Natural killer cell (primary cell): ENCODE measurements around the gene CENPO. TPM values are rescaled to one million over a fixed set of nuclear protein-coding genes. Genes with fewer than 3 reads are reported as not detected.

Experiments
- ATAC-seq, 3 donors: fragments of 150-1000 bp in 2 of 3; fragments of 200-7000 bp in 1 of 3; cut with Tn5 transposase; 1 replicate in 1 of 3; 2 replicates in 2 of 3; pipeline ENCODE4 v1.10.0; 2021; ENCODE audit warnings: mild to moderate bottlenecking in 2 of 3, moderate library complexity in 2 of 3
- DNase-seq, 2 donors: peaks; one replicate each; pipeline versions ENCODE4 v3.0.0 to v3.0.0-alpha.2; 2013 to 2021; ENCODE audit warnings: mixed read lengths in 1 of 2
- H3K27ac ChIP-seq: one replicate; pipeline ENCODE4 v1.5.1; 2013; ENCODE audit warnings: mild to moderate bottlenecking, low read length
- H3K27me3 ChIP-seq: one replicate; pipeline ENCODE4 v1.6.1; 2013; ENCODE audit warnings: low read length; ENCODE audit not compliant: control insufficient read depth, insufficient read depth
- H3K36me3 ChIP-seq: one replicate; pipeline ENCODE4 v1.6.1; 2013; ENCODE audit warnings: low read length; ENCODE audit not compliant: control insufficient read depth, insufficient read depth
- H3K4me1 ChIP-seq: one replicate; pipeline ENCODE4 v1.6.1; 2013; ENCODE audit warnings: low read length; ENCODE audit not compliant: control insufficient read depth, insufficient read depth
- H3K4me3 ChIP-seq: one replicate; pipeline ENCODE4 v1.5.1; 2013; ENCODE audit warnings: low read length
- H3K9me3 ChIP-seq: one replicate; pipeline ENCODE4 v1.6.1; 2013; ENCODE audit warnings: low read length; ENCODE audit not compliant: control insufficient read depth, insufficient read depth
- H3K27ac Mint-ChIP-seq, 2 donors: one replicate each; pipeline ENCODE4 v1.8.0; 2022; ENCODE audit warnings: mild to moderate bottlenecking in 2 of 2, mixed read lengths in 2 of 2, moderate library complexity in 1 of 2
- H3K27me3 Mint-ChIP-seq, 2 donors: one replicate each; pipeline ENCODE4 v1.8.0; 2022; ENCODE audit warnings: low read depth in 2 of 2, mixed read lengths in 2 of 2
- H3K36me3 Mint-ChIP-seq: one replicate; pipeline ENCODE4 v1.8.0; 2022; ENCODE audit warnings: mixed read lengths
- H3K4me1 Mint-ChIP-seq, 2 donors: one replicate each; pipeline ENCODE4 v1.8.0; 2022; ENCODE audit warnings: mixed read lengths in 2 of 2
- H3K4me3 Mint-ChIP-seq: one replicate; pipeline ENCODE4 v1.8.0; 2022; ENCODE audit warnings: mild to moderate bottlenecking, moderate library complexity, mixed read lengths
- H3K9me3 Mint-ChIP-seq, 2 donors: one replicate each; pipeline ENCODE4 v1.8.0; 2022; ENCODE audit warnings: mixed read lengths in 2 of 2
- WGBS: methylation state at CpG from one replicate; pipeline ENCODE4 v1.1.7; 2013; ENCODE audit warnings: missing lambda C conversion rate; ENCODE audit not compliant: insufficient coverage; 5-methylcytosine and 5-hydroxymethylcytosine counted together
- intact Hi-C: fragments of 100-400 bp; cut with micrococcal nuclease; formaldehyde crosslinking; loops from one replicate; pipeline ENCODE4 v1.14.2; 2022
- total RNA-seq, 4 donors: library from RNA; stranded (reverse); fragments of 120-200 nt in 1 of 4; gene quantifications; one replicate each; pipeline versions ENCODE4 v1.2.3 to v1.2.4, GENCODE V29; 2013 to 2022
- TF ChIP-seq, protein P1 (sequence below): fragments of 200-600 bp; IDR thresholded peaks from one replicate; pipeline ENCODE4 v1.8.0; 2022; ENCODE audit warnings: antibody characterized with exemption

CENPO gene
- total RNA-seq, 3 donors from 2014 or later (not counting 1 experiment from before 2014, with no cell fraction given) = 8.1 to 15.1 (median 11.2) TPM

DNA sequence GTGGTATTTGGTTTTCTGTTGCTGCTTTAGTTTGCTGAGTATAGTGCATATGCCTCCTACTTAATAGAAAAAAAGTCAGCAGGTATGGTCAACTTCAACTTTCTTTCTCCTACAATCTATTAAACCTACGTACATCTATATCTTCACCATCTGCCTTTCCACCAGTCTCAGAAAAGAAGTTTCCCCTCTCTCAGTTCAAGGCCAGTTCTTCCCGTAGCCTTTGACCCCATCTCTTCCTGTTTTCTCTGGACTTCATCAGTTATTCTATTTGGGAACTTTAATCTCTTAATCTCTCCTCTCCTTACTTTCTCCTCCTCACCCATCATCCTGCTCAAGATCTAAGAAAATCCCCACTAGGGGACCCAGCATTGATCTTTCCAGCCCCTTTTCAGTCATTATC, 5.7 kb upstream of the CENPO start:
- Mint-ChIP-seq H3K4me1 (peaks cover 8 to 12% of the 10 kb centered on the region in 2 donors), H3K27ac (no peak overlapping the region), H3K4me3 (no peak overlapping the region), H3K27me3 (no peaks in the 10 kb centered on the region), H3K36me3 (peaks cover 8% of the 10 kb centered on the region), H3K9me3 (no peaks in the 10 kb centered on the region)
- no peak for ATAC-seq
- 86% methylated on average over 2 of the region's 2 CpGs for WGBS
- H3K27me3 ChIP-seq = no peaks in the 10 kb centered on the region
- H3K4me3 ChIP-seq = no peak overlapping the region
- DNase-seq = no peak
- H3K4me1 ChIP-seq = no peaks in the 10 kb centered on the region
- no peak overlapping the region for H3K27ac ChIP-seq
- TF ChIP-seq, protein P1, sequence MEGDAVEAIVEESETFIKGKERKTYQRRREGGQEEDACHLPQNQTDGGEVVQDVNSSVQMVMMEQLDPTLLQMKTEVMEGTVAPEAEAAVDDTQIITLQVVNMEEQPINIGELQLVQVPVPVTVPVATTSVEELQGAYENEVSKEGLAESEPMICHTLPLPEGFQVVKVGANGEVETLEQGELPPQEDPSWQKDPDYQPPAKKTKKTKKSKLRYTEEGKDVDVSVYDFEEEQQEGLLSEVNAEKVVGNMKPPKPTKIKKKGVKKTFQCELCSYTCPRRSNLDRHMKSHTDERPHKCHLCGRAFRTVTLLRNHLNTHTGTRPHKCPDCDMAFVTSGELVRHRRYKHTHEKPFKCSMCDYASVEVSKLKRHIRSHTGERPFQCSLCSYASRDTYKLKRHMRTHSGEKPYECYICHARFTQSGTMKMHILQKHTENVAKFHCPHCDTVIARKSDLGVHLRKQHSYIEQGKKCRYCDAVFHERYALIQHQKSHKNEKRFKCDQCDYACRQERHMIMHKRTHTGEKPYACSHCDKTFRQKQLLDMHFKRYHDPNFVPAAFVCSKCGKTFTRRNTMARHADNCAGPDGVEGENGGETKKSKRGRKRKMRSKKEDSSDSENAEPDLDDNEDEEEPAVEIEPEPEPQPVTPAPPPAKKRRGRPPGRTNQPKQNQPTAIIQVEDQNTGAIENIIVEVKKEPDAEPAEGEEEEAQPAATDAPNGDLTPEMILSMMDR = no peak
- H3K36me3 ChIP-seq = no peaks in the 10 kb centered on the region
- no peaks in the 10 kb centered on the region for H3K9me3 ChIP-seq
- intact Hi-C loops = no loop called here

DNA sequence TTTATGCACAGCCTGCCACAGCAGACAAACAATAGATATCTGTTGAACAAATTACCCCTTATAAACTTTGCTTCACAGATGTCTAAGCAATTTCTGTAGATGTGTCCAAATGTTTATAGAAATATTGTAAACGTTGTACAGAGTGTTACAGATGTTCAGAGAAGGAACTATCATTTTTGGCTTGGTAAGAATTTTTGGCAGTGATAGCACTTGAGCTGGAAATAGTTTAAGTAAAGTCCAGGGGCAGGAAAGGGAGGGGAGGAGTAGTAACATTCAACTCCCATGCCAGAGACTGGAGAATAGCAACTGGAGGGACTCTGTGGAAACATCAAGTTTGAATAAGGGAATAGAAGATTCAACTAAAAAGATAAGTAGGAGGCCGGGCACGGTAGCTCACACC, 4.4 kb upstream of the CENPO start:
- Mint-ChIP-seq H3K27ac (no peak overlapping the region), H3K4me3 (no peak overlapping the region), H3K4me1 (peaks cover 18 to 23% of the 10 kb centered on the region in 2 donors), H3K27me3 (no peaks in the 10 kb centered on the region), H3K9me3 (no peaks in the 10 kb centered on the region), H3K36me3 (peaks cover 8% of the 10 kb centered on the region)
- H3K27ac ChIP-seq = no peak overlapping the region
- H3K4me1 ChIP-seq = peaks cover 4% of the 10 kb centered on the region
- TF ChIP-seq, protein P1 = no peak
- H3K27me3 ChIP-seq = no peaks in the 10 kb centered on the region
- intact Hi-C loops = no loop called here
- no peaks in the 10 kb centered on the region for H3K9me3 ChIP-seq
- 98% methylated on average over 3 of the region's 3 CpGs for WGBS
- ATAC-seq (no peak), DNase-seq (no peak)
- H3K4me3 ChIP-seq = no peak overlapping the region
- H3K36me3 ChIP-seq = no peaks in the 10 kb centered on the region

DNA sequence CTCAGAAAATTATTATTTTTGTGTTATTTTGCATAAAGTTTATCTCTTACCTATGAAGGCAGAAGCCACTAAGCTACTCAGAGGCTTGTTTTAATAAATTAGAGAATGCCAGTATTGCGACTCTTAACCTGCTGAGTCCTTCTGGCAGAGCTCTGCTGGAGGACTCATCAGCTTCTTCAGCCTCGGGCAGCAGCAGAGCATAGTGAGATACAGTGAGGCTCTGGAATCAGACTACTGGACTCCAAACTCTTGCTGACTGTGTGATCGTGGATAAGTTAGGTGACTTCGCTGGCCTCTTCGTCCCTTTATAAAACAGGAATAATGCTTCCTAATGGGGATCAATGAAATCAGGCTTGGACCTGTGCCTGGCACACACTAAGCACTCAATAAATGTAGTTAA, 1.8 kb upstream of the CENPO start:
- Histone ChIP-seq H3K9me3 (no peaks in the 10 kb centered on the region), H3K27me3 (no peaks in the 10 kb centered on the region), H3K36me3 (no peaks in the 10 kb centered on the region), H3K27ac (no peak overlapping the region), H3K4me3 (no peak overlapping the region), H3K4me1 (peaks cover 7% of the 10 kb centered on the region)
- Mint-ChIP-seq H3K4me1 (peaks cover 16 to 28% of the 10 kb centered on the region in 2 donors), H3K27ac (no peak overlapping the region), H3K27me3 (no peaks in the 10 kb centered on the region), H3K9me3 (no peaks in the 10 kb centered on the region), H3K36me3 (peaks cover 8% of the 10 kb centered on the region), H3K4me3 (no peak overlapping the region)
- intact Hi-C loops = loop anchor here (10.0 kb wide), 1 partner anchor 183 kb away; the partner anchor contains the start of gene DNAJC27
- ATAC-seq (no peak), DNase-seq (no peak)
- over 99% methylated on average over 5 of the region's 5 CpGs for WGBS
- TF ChIP-seq, protein P1 = no peak

DNA sequence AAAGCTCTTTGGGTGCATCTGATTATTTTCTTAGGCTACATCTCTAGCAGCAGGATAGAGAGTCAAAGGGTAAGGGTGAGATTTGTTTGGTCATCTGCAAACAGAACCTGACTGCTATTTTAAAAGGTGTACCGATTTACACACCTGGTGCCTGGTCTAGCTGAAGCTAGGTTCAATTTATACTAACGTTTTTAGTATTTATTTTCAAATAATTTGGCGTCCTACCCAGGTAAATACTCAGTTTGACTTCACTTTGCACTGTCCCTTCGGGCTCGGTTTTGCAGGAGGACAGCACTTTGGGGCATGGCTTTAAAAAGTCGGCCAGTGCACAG, 717 bp upstream of the CENPO start:
- no peaks in the 10 kb centered on the region for H3K27me3 ChIP-seq
- Mint-ChIP-seq H3K4me3 (peak overlapping the region; percentile 97), H3K27me3 (no peaks in the 10 kb centered on the region), H3K9me3 (no peaks in the 10 kb centered on the region), H3K27ac (peak overlapping the region; percentile 96 to 99), H3K4me1 (peaks cover 27 to 36% of the 10 kb centered on the region in 2 donors), H3K36me3 (peaks cover 8% of the 10 kb centered on the region)
- peak overlapping the region; percentile 91 for H3K27ac ChIP-seq
- peak overlapping the region; percentile 78 for H3K4me3 ChIP-seq
- TF ChIP-seq, protein P1 = no peak
- no peak for ATAC-seq
- intact Hi-C loops = loop anchor here (2.0 to 10.0 kb wide), 4 partner anchors 46 to 182 kb away; partner anchors contain the start of gene DNAJC27
- DNase-seq = no peak
- H3K9me3 ChIP-seq = no peaks in the 10 kb centered on the region
- H3K4me1 ChIP-seq = peaks cover 7% of the 10 kb centered on the region
- WGBS = 3% methylated on average over 6 of the region's 6 CpGs
- no peaks in the 10 kb centered on the region for H3K36me3 ChIP-seq
